Measurements from ENCODE around the gene PDP2.

Gene PDP2

DNA sequence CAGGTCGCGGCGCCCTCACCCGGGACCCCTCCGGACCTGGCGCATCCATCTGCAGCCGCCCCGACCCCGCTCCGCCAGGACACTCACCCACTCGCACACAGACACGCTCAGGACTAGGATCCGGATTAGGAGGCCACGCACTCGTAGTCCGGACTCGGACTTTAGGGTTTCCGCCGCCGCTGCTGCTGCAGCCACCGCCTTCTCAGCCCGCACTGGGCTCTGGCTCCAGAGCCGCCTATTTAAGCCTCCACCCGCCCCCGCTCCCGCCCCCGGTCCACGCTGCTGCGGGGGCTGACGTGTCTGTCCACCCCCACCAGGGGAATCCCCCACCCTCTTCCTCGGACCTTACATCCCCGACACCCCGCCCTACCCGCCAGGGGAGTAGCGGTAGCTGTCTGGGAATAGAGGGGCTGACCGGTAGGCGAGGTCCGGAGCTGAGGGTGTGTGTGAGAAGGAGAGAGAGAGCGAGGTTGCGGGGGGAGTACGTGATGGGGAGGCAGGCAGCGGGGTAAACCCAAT, 45.1 kb downstream of the PDP2 start, which contains the start of gene RRAD:
RRAD (minus strand) TSS at position 214 of the 519 bp plus-strand sequence. CDS start 356 bp downstream, outside the sequence.
- Histone ChIP-seq H3K4me2 (peak within 1 kb of the TSS; percentile 77 to 97 (median 92)), H3K27me3 (peaks cover 29 to 38% (median 34%) of the 10 kb centered on the region in 11 experiments), H3K36me3 (peaks cover 0 to 5% (median 0%) of the 10 kb centered on the region in 11 experiments; a peak in 2 of 22 replicates), H3K4me3 (peak within 1 kb of the TSS; percentile 35 to 59 (median 50); a peak in 19 of 20 replicates), H3K4me1 (peaks cover 63 to 87% (median 83%) of the 10 kb centered on the region in 10 experiments), H3K9me3 (replicated peaks in 1 of 11) (no peaks in the 10 kb centered on the region), H3K27ac (peak within 1 kb of the TSS in 8 of 11 experiments; percentile 71 to 93 (median 81); a peak in 15 of 22 replicates), H4K20me1 (peaks cover 0 to 24% (median 0%) of the 10 kb centered on the region in 11 experiments; a peak in 2 of 22 replicates), H3K9ac (peak within 1 kb of the TSS in 7 of 11 experiments; percentile 18 to 81 (median 69); a peak in 9 of 22 replicates)
- no peak for TF ChIP-seq Cebpa-rat (IDR thresholded peaks at IDR 0.05)

- peak overlapping the region; percentile 77 to 97 (median 92) for H3K4me2 ChIP-seq
These were observed 46.0 kb downstream of the PDP2 start for GRCh38 chr16:66926171-66926947.

GRCh38 chr16:66926961-66927436, 46.7 kb downstream of the PDP2 start:
- peak overlapping the region in 5 of 11 experiments; percentile 2 to 84 (median 65); a peak in 7 of 22 replicates for H3K27ac ChIP-seq
- no peak for TF ChIP-seq Cebpa-rat (IDR thresholded peaks at IDR 0.05)

More at GRCh38 chr16:66926171-66926947, 46.0 kb downstream of the PDP2 start:
- peak overlapping the region in 6 of 11 experiments; percentile 2 to 55 (median 36); a peak in 6 of 22 replicates for H3K9ac ChIP-seq
- peaks cover 29 to 38% (median 34%) of the 10 kb centered on the region in 11 experiments for H3K27me3 ChIP-seq
- H3K36me3 ChIP-seq = peaks cover 3 to 12% (median 5%) of the 10 kb centered on the region in 11 experiments; a peak in 12 of 22 replicates
- H3K9me3 ChIP-seq (replicated peaks in 1 of 11) = no peaks in the 10 kb centered on the region
- peaks cover 0 to 28% (median 0%) of the 10 kb centered on the region in 11 experiments; a peak in 3 of 22 replicates for H4K20me1 ChIP-seq
- TF ChIP-seq Cebpa-rat (IDR thresholded peaks at IDR 0.05) = no peak
- H3K4me3 ChIP-seq = no peak overlapping the region; a peak in 2 of 20 replicates
- peak overlapping the region in 3 of 11 experiments; percentile 65 to 84 (median 78); a peak in 7 of 22 replicates for H3K27ac ChIP-seq
- H3K4me1 ChIP-seq = peaks cover 63 to 82% (median 76%) of the 10 kb centered on the region in 10 experiments

GRCh38 chr16:66927918-66928649, 47.8 kb downstream of the PDP2 start:
- no peaks in the 10 kb centered on the region for H3K9me3 ChIP-seq (replicated peaks in 1 of 11)
- peak overlapping the region in 1 of 11 experiments; percentile 44; a peak in 1 of 22 replicates for H3K9ac ChIP-seq
- peak overlapping the region; percentile 77 to 97 (median 92); a peak in 21 of 22 replicates for H3K4me2 ChIP-seq

More at GRCh38 chr16:66926961-66927436, 46.7 kb downstream of the PDP2 start:
- no peak overlapping the region for H3K4me3 ChIP-seq
- peaks cover 64 to 79% (median 71%) of the 10 kb centered on the region in 10 experiments for H3K4me1 ChIP-seq
- H3K9ac ChIP-seq = peak overlapping the region in 3 of 11 experiments; percentile 32 to 45 (median 44); a peak in 5 of 22 replicates
- peaks cover 29 to 38% (median 34%) of the 10 kb centered on the region in 11 experiments for H3K27me3 ChIP-seq
- peaks cover 8 to 19% (median 11%) of the 10 kb centered on the region in 11 experiments; a peak in 20 of 22 replicates for H3K36me3 ChIP-seq
- no peaks in the 10 kb centered on the region for H3K9me3 ChIP-seq (replicated peaks in 1 of 11)
- H3K4me2 ChIP-seq = peak overlapping the region; percentile 77 to 97 (median 92)
- peaks cover 0 to 29% (median 1%) of the 10 kb centered on the region in 11 experiments; a peak in 11 of 22 replicates for H4K20me1 ChIP-seq

GRCh38 chr16:66928702-66929388, 48.5 kb downstream of the PDP2 start:
- H3K4me2 ChIP-seq = peak overlapping the region in 10 of 11 experiments; percentile 77 to 96 (median 90); a peak in 14 of 22 replicates
- H3K27me3 ChIP-seq = peaks cover 27 to 36% (median 30%) of the 10 kb centered on the region in 11 experiments
- H3K27ac ChIP-seq = peak overlapping the region in 2 of 11 experiments; percentile 78 to 84; a peak in 4 of 22 replicates
- peaks cover 65 to 77% (median 71%) of the 10 kb centered on the region in 10 experiments for H3K4me1 ChIP-seq
- H3K9ac ChIP-seq = no peak overlapping the region
- H3K4me3 ChIP-seq = no peak overlapping the region
- peaks cover 15 to 30% (median 21%) of the 10 kb centered on the region in 11 experiments; a peak in 21 of 22 replicates for H3K36me3 ChIP-seq
- no peaks in the 10 kb centered on the region for H3K9me3 ChIP-seq (replicated peaks in 1 of 11)
- peaks cover 0 to 34% (median 19%) of the 10 kb centered on the region in 11 experiments; a peak in 11 of 22 replicates for H4K20me1 ChIP-seq
- TF ChIP-seq Cebpa-rat (IDR thresholded peaks at IDR 0.05) = no peak

More at GRCh38 chr16:66927918-66928649, 47.8 kb downstream of the PDP2 start:
- Histone ChIP-seq H4K20me1 (peaks cover 0 to 37% (median 12%) of the 10 kb centered on the region in 11 experiments; a peak in 11 of 22 replicates), H3K27me3 (peaks cover 29 to 38% (median 34%) of the 10 kb centered on the region in 11 experiments), H3K4me1 (peaks cover 65 to 79% (median 72%) of the 10 kb centered on the region in 10 experiments), H3K4me3 (no peak overlapping the region), H3K27ac (peak overlapping the region in 5 of 11 experiments; percentile 9 to 84 (median 65); a peak in 8 of 22 replicates), H3K36me3 (peaks cover 15 to 30% (median 21%) of the 10 kb centered on the region in 11 experiments; a peak in 21 of 22 replicates)
- TF ChIP-seq Cebpa-rat (IDR thresholded peaks at IDR 0.05) = no peak

GRCh38 chr16:66930189-66930588, 49.9 kb downstream of the PDP2 start:
- H3K4me2 ChIP-seq = no peak overlapping the region
- H3K4me1 ChIP-seq = peaks cover 54 to 65% (median 60%) of the 10 kb centered on the region in 10 experiments
- H3K27ac ChIP-seq = no peak overlapping the region
- no peaks in the 10 kb centered on the region for H3K9me3 ChIP-seq (replicated peaks in 1 of 11)
- no peak overlapping the region for H3K4me3 ChIP-seq
- H4K20me1 ChIP-seq = peaks cover 0 to 28% (median 19%) of the 10 kb centered on the region in 11 experiments; a peak in 13 of 22 replicates
- 0 out of 22 replicates have a peak overlapping the region, but pooled peaks of 2 of the 11 experiments have one; percentile 8 to 15 for H3K9ac ChIP-seq
- H3K27me3 ChIP-seq = peaks cover 14 to 25% (median 18%) of the 10 kb centered on the region in 11 experiments
- peaks cover 15 to 30% (median 21%) of the 10 kb centered on the region in 11 experiments; a peak in 21 of 22 replicates for H3K36me3 ChIP-seq
- no peak for TF ChIP-seq Cebpa-rat (IDR thresholded peaks at IDR 0.05)

GRCh38 chr16:66931665-66932064, 51.4 kb downstream of the PDP2 start:
- H3K36me3 ChIP-seq = peaks cover 15 to 39% (median 22%) of the 10 kb centered on the region in 11 experiments
- no peaks in the 10 kb centered on the region for H3K9me3 ChIP-seq (replicated peaks in 1 of 11)
- H3K9ac ChIP-seq = no peak overlapping the region
- H3K4me2 ChIP-seq = 0 out of 22 replicates have a peak overlapping the region, but pooled peaks of 2 of the 11 experiments have one; percentile 99 to 100
- peaks cover 54 to 65% (median 60%) of the 10 kb centered on the region in 10 experiments for H3K4me1 ChIP-seq
- no peak for TF ChIP-seq Cebpa-rat (IDR thresholded peaks at IDR 0.05)
- H4K20me1 ChIP-seq = peaks cover 14 to 43% (median 32%) of the 10 kb centered on the region in 11 experiments; a peak in 19 of 22 replicates
- peaks cover 0 to 10% (median 3%) of the 10 kb centered on the region in 11 experiments; a peak in 19 of 22 replicates for H3K27me3 ChIP-seq
- no peak overlapping the region for H3K4me3 ChIP-seq
- no peak overlapping the region for H3K27ac ChIP-seq

Data from BLaER1 treated with 17β-estradiol and CSF1 and Interleukin-3, amounts not matched to agents 10 nM and 100 nM (cell line).